Ovary (tissue), 9 donors: Measurements from ENCODE around the gene MKNK1. TPM values are rescaled to one million over a fixed set of nuclear protein-coding genes. Genes with fewer than 3 reads are reported as not detected.

ENCODE experiments used
- DNase-seq, 5 donors: peaks; one replicate each; pipeline ENCODE4 v3.0.0-alpha.2; 2019 to 2020
- H3K27ac ChIP-seq, 2 donors: fragments of 200-600 bp; one replicate each; pipeline versions ENCODE4 v1.5.1 to v1.8.0; 2019 to 2022
- H3K27me3 ChIP-seq: fragments of 200-600 bp; one replicate; pipeline ENCODE4 v1.8.0; 2022
- H3K36me3 ChIP-seq: fragments of 200-600 bp; sonication (generic); one replicate; pipeline ENCODE4 v1.5.1; 2019
- H3K4me1 ChIP-seq: one replicate; pipeline ENCODE4 v1.8.1; 2013; ENCODE audit warnings: mild to moderate bottlenecking, moderate library complexity; ENCODE audit not compliant: insufficient read depth
- H3K4me3 ChIP-seq: fragments of 200-600 bp; sonication (generic); one replicate; pipeline ENCODE4 v1.5.1; 2017
- H3K9me3 ChIP-seq, 2 donors: fragments of 200-600 bp in 1 of 2; sonication (generic) in 1 of 2; one replicate each; pipeline versions ENCODE4 v1.5.1 to v1.8.1; 2013 to 2019; ENCODE audit warnings: mild to moderate bottlenecking in 1 of 2, moderate library complexity in 1 of 2
- CTCF ChIP-seq, 3 donors: fragments of 450-650 bp in 2 of 3; fragments of 200-600 bp in 1 of 3; IDR thresholded peaks; one replicate each; pipeline versions ENCODE4 v1.5.1 to v1.8.0; 2016 to 2022; ENCODE audit warnings: antibody characterized with exemption in 3 of 3, mild to moderate bottlenecking in 1 of 3
- EP300 ChIP-seq: sonication (generic); formaldehyde crosslinking; IDR thresholded peaks from one replicate; pipeline ENCODE4 v1.6.1; 2017; ENCODE audit warnings: antibody characterized with exemption
- POLR2A ChIP-seq: fragments of 450-650 bp; IDR thresholded peaks from one replicate; pipeline ENCODE4 v1.6.1; 2017; ENCODE audit warnings: antibody characterized with exemption, mild to moderate bottlenecking, moderate library complexity
- WGBS, 3 donors: extraction: QIAGEN DNeasy Blood & Tissue Kit in 1 of 3; methylation state at CpG; one replicate each; pipeline versions ENCODE4 v1.1.5 to v1.1.7; 2013 to 2017; 5-methylcytosine and 5-hydroxymethylcytosine counted together
- intact Hi-C, 4 donors: fragments of 100-400 bp; cut with DNase I; formaldehyde crosslinking; loops; one replicate each; pipeline versions ENCODE4 v1.11.0 to v1.15.1; 2022 to 2023
- polyA plus RNA-seq, 2 donors: library from polyadenylated mRNA; stranded (reverse); fragments of 200-250 nt in 1 of 2; fragments of 350-450 nt in 1 of 2; fragmentation: Illumina TruSeq in 1 of 2; extraction: RNeasy Lipid Tissue Mini Kit (QIAGEN cat#74804) in 1 of 2; gene quantifications; one replicate each; pipeline ENCODE4 v1.2.3, GENCODE V29; 2013 to 2014
- total RNA-seq, 7 donors: library from RNA; depleted of rRNA in 2 of 7; stranded (reverse); fragments of >200 nt in 2 of 7; fragmentation: NEBNext Ultra II Directional in 3 of 7; extraction: Animal tissue kit (Norgen Biotek cat#: 25700) in 3 of 7; gene quantifications; one replicate each; pipeline versions ENCODE4 v1.1.0 to v1.2.4, GENCODE V29; 2016 to 2023
- donor health status: DM: no; HTN: no; CAD: no; lungs with moderate emphysema.
- donor health status: DM: no; HTN: no; CAD: no.
- donor health status: Bipolar disorder and iron deficiency.
- donor health status: DM: yes; HTN: yes; CAD: no.
- donor health status: DM: no; HTN: no; CAD: no.
- donor health status: DM: yes; HTN: yes; CAD: no.

The MKNK1 gene
- total and polyA plus RNA-seq, 9 donors: 21.0 to 39.3 (median 24.9) TPM

- H3K4me3 ChIP-seq: no peak overlapping the region
- no peaks in the 10 kb centered on the region for H3K36me3 ChIP-seq
- no peaks in the 10 kb centered on the region for H3K9me3 ChIP-seq
- H3K4me1 ChIP-seq: peaks cover 7% of the 10 kb centered on the region
- WGBS, 3 donors: 71 to 86% (median 72%) methylated on average over 2 of the region's 2 CpGs
- H3K27ac ChIP-seq: peak overlapping the region; percentile 6 to 34
- DNase-seq: peak in 1 of 5 donors; percentile 35
- TF ChIP-seq EP300 (no peak), POLR2A (no peak), CTCF (IDR thresholded peaks at IDR 0.05) (no peak)
- no peaks in the 10 kb centered on the region for H3K27me3 ChIP-seq
- intact Hi-C loops: no loop called here
Observed at GRCh38 chr1:46614604-46614984, 10.5 kb upstream of the MKNK1 start.

GRCh38 chr1:46613661-46614603 lies 9.9 kb upstream of the MKNK1 start:
- peak; percentile 91 to 94 (median 93) for DNase-seq
- intact Hi-C loops: no loop called here
- 0 to 1% (median 0%) methylated on average over 11 to 16 of the region's 16 CpGs for WGBS, 3 donors
- Histone ChIP-seq H3K36me3 (no peaks in the 10 kb centered on the region), H3K9me3 (no peaks in the 10 kb centered on the region), H3K4me3 (peak overlapping the region; percentile 3), H3K27ac (peak overlapping the region; percentile 6 to 34), H3K27me3 (no peaks in the 10 kb centered on the region), H3K4me1 (peaks cover 7% of the 10 kb centered on the region)
- TF ChIP-seq EP300 (no peak), CTCF (IDR thresholded peaks at IDR 0.05) (no peak), POLR2A (no peak)

GRCh38 chr1:46612937-46613660 lies 9.0 kb upstream of the MKNK1 start:
- intact Hi-C loops: no loop called here
- no peaks in the 10 kb centered on the region for H3K27me3 ChIP-seq
- peaks cover 7% of the 10 kb centered on the region for H3K4me1 ChIP-seq
- 65 to 75% (median 67%) methylated on average over 33 to 38 of the region's 38 CpGs for WGBS, 3 donors
- H3K36me3 ChIP-seq: no peaks in the 10 kb centered on the region
- TF ChIP-seq POLR2A (no peak), EP300 (no peak), CTCF (IDR thresholded peaks at IDR 0.05) (no peak)
- H3K27ac ChIP-seq: peak overlapping the region in 1 of 2 donors; percentile 1
- DNase-seq: peak; percentile 25 to 73 (median 52)
- no peaks in the 10 kb centered on the region for H3K9me3 ChIP-seq
- no peak overlapping the region for H3K4me3 ChIP-seq

GRCh38 chr1:46611691-46612221 lies 7.7 kb upstream of the MKNK1 start:
- Histone ChIP-seq H3K36me3 (no peaks in the 10 kb centered on the region), H3K9me3 (no peaks in the 10 kb centered on the region), H3K27ac (no peak overlapping the region), H3K4me1 (peaks cover 7% of the 10 kb centered on the region), H3K4me3 (no peak overlapping the region), H3K27me3 (no peaks in the 10 kb centered on the region)
- 72 to 75% (median 74%) methylated on average over 7 of the region's 7 CpGs for WGBS, 3 donors
- TF ChIP-seq EP300 (no peak), CTCF (IDR thresholded peaks at IDR 0.05) (no peak), POLR2A (no peak)
- intact Hi-C loops: no loop called here
- DNase-seq: peak in 1 of 5 donors; percentile 29
